ENCODE data around the gene NEK8.
A peak's percentile ranks its signal among the peaks of the same experiment; 100 is the strongest.
"Not testable (repeated sequence)": the region's sequence is repeated elsewhere in the genome, so short reads cannot be mapped to it uniquely, and the experiment has no call there.

NEK8 gene

DNA sequence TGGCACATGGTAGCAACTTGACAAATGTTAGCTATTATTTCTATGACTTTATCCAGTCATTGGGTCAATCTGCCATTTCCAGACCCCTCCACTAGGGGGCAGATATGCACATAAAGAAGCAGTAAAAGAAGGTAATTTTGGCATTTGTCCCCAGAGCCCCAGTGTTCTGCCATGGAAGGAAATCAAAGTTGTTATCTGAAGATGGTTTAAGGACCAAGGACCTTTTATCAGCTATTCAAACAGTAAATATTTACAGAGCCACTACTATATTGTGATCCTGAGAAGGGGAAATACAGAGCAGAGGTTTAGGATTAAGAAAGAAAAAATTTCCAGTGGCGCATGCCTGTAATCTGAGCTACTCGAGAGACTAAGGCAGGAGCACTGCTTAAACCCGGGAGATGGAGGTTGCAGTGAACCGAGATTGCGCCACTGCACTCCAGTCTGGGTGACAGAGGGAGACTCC is 35.2 kb downstream of the NEK8 start:
- peak; percentile 51 for DNase-seq (ENCODE audit: low read depth)

DNA sequence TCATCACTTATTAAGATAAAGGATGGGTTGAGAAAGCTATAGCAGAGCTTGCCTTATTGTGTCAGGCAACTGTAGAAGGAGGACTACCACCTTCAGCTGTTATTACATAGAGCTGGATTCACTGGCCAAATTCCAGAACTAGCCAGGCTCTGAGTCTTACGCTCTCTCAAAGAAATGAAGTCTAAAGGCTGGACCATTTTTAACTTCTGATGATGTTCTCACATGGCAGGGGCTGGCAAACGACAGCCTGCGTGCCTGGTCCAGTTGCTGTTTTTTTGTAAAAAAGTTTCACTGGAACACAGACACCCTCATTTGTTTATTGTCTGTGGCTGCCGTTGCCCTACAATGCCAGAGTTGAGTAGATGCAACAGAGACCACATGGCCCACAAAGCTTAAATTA is 36.5 kb downstream of the NEK8 start:
- DNase-seq (ENCODE audit: low read depth), result no peak

DNA sequence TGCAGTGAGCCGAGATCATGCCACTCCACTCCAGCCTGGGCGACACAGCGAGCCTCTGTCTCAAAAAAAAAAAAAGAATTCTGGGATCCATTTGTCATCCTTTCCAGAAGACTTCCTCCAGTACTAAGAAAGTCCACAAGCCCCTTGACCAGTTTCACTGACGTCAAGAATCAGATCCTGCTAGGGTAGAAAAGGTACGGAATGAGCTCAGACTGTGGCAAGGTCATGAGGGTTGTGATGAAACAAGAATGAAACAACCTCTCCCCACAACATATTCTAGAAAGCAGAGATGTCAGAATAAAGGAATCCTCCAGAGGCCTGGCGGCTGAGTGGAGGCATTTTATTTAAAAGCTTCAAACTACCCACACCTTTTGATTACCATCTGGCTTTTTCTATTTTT is 45.1 kb downstream of the NEK8 start:
- no peak for DNase-seq (ENCODE audit: low read depth)

DNA sequence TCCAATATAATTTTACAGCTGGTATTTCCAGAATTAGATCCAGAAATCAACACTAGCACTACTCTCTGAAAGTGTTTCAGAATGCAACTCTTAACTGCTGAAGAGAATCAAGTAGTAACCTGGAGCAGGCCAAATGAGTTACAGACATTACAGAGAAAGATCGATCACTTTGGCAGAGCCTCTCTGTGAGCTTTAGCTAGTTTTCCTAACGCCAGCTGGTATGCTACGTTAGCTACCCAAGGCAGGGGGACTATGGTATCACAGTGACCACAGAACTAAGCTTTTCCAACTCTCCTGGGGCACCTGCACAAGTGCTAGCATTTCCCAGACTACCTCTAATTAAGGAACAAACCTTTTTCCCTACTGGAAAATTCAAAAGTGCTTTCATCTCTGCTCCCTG is 45.6 kb downstream of the NEK8 start:
- DNase-seq (ENCODE audit: low read depth), result no peak

DNA sequence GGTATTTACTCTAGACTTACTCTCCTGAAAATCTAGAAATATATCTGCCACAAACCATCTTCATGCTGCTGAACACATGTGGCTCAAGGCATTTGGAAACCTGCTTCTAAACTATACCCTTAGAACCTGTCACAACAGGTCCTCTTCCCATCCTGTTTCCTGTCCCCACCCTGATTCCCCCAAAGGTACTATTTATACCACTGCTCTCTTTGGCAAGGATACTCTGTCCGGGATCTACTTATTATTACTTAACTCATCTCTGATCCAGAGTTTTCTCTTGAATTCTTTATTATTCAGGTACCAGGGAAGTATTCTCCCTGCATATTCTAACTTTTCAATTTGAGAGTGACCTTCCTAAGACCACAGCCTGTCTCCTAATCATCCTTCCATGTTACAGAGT is 48.6 kb downstream of the NEK8 start:
- no peak for DNase-seq (ENCODE audit: low read depth)

DNA sequence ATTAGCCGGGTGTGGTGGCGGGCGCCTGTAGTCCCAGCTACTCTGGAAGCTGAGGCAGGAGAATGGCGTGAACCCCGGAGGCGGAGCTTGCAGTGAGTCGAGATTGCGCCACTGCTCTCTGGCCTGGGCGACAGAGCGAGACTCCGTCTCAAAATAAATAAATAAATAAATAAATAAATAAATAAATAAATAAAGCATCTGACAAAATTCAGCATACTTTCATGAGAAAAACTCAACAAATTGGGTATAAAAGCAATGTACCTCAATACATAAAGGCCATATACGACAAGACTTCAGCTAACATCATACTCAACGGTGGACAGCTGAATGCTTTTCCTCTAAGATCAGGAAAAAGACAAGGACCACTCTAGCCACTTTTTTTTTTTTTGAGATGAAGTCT is 51.0 kb downstream of the NEK8 start:
- not testable (repeated sequence) for DNase-seq (ENCODE audit: low read depth)

DNA sequence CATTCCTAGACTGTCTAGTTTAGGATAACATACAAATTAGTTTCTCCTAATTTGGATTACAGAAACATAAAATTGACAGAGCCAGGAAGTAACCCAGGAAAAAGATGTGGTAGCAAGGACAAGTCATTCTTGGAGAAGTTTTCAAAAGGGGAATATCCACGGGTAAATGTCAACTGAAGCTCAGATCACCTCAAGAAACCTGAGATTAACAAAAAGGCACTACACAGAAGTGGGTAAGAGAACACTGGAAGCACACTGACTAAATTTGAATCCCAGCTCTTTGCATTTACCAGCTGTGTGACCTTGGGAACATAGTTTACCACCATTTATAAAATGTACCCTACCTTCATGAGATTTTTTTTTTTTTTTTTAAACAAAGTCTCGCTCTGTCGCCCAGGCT is 54.6 kb downstream of the NEK8 start:
- no peak for DNase-seq (ENCODE audit: low read depth)

DNA sequence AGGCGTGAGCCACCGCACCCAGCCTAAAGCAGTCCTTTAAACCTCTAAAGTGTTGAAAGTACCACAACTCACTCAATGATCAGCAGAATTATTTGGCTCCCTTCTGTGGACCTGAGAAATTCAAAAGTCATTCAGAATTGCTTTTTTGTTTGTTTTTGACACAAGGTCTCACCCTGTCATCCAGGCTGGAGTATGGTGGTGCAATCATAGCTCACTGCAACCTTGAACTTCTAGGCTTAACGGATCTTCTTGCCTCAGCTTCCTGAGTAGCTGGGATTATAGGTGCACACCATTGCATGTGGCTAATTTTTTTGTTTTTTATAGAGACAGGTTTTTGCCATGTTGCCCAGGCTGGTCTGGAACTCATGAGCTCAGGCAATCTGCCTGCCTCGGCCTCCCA is 59.5 kb downstream of the NEK8 start:
- DNase-seq (ENCODE audit: low read depth), result no peak

Measured in activated T-helper 1 cell treated with Interleukin-2 at 50 U/mL for 16 hours (primary cell).